Measurements from ENCODE around the gene HPS1.

GRCh38 chr10:98414578-98414931 is 32.2 kb downstream of the HPS1 start:
- TF ChIP-seq CTCF (IDR thresholded peaks at IDR 0.05) (no peak), RNF2 (IDR thresholded peaks at IDR 0.05; ENCODE audit: borderline replicate concordance, low read depth) (no peak), E2F6 (IDR thresholded peaks at IDR 0.05; ENCODE audit: borderline replicate concordance, low read depth) (no peak), POLR2A (IDR thresholded peaks at IDR 0.05; ENCODE audit: low read length) (no peak), EP300 (IDR thresholded peaks at IDR 0.05) (no peak)

All from A549 (cell line).